GM12878 (cell line): ENCODE measurements around the gene ZYG11B. TPM values are rescaled to one million over a fixed set of nuclear protein-coding genes. Genes with fewer than 3 reads are reported as not detected.
A peak's percentile ranks its signal among the peaks of the same experiment; 100 is the strongest.

Experiments
- ATF7 ChIP-seq: fragments of 450-650 bp; IDR thresholded peaks from 2 replicates; pipeline ENCODE4 v1.6.1; 2016; ENCODE audit warnings: low read depth, mild to moderate bottlenecking
- BHLHE40 ChIP-seq, 2 experiments: fragments of 450-650 bp in 1 of 2; IDR thresholded peaks; 2 replicates each; pipeline ENCODE4 v1.6.1; 2011 to 2017; ENCODE audit warnings: low read depth in 2 of 2, borderline replicate concordance in 1 of 2, improper control_type of control experiment in 1 of 2, low read length in 1 of 2, mild to moderate bottlenecking in 1 of 2
- CHD4 ChIP-seq: fragments of 200-600 bp; sonication (generic); IDR thresholded peaks from 2 replicates; pipeline ENCODE4 v1.6.1; 2016; ENCODE audit warnings: mild to moderate bottlenecking
- ESRRA ChIP-seq: IDR thresholded peaks from 2 replicates; pipeline ENCODE4 v1.6.1; 2012; ENCODE audit warnings: mild to moderate bottlenecking, low read length, improper control_type of control experiment
- HDGF ChIP-seq: fragments of 450-650 bp; IDR thresholded peaks from 2 replicates; pipeline ENCODE4 v1.6.1; 2016; ENCODE audit warnings: antibody characterized with exemption
- RBBP5 ChIP-seq: fragments of 200-600 bp; sonication (generic); conservative IDR thresholded peaks from 2 replicates; pipeline ENCODE4 v1.6.1; 2016
- polyA plus RNA-seq, 11 experiments: library from polyadenylated mRNA; depleted of rRNA in 4 of 11; unstranded in 6 of 11; stranded (reverse) in 5 of 11; fragments of >200 nt; fragmentation: Nextera tagmentation in 4 of 11; fragmentation: Illumina TruSeq in 1 of 11; extraction: Ambion mirVana in 4 of 11; extraction: Trizol in 1 of 11; gene quantifications; 1 replicate in 1 of 11; 2 replicates in 10 of 11; pipeline versions ENCODE4 v1.2.1 to v1.2.3, GENCODE V29; 2011 to 2016; ENCODE audit warnings: inconsistent platforms in 2 of 11, missing spikeins in 2 of 11, low read depth in 1 of 11
- total RNA-seq, 4 experiments: library from RNA; depleted of rRNA in 3 of 4; stranded (reverse); fragments of >200 nt in 3 of 4; fragmentation: Illumina TruSeq in 1 of 4; extraction: Trizol in 1 of 4; gene quantifications; 2 replicates each; pipeline versions ENCODE4 v1.2.1 to v1.2.3, GENCODE V29; 2013 to 2021
- TF ChIP-seq, protein P1 (sequence below): IDR thresholded peaks from 2 replicates; pipeline ENCODE4 v1.6.1; 2011; ENCODE audit warnings: mild to moderate bottlenecking, low read depth, low read length, moderate library complexity; ENCODE audit not compliant: insufficient replicate concordance
- TF ChIP-seq, protein P2 (sequence below): IDR thresholded peaks from 2 replicates; pipeline ENCODE4 v1.6.1; 2012; ENCODE audit warnings: low read length, inconsistent platforms
- TF ChIP-seq, protein P3 (sequence below): fragments of 450-650 bp; formaldehyde crosslinking; IDR thresholded peaks from 2 replicates; pipeline ENCODE4 v1.4.0; 2020; ENCODE audit warnings: mild to moderate bottlenecking, moderate library complexity
- TF ChIP-seq, protein P4 (sequence below): fragments of 450-650 bp; IDR thresholded peaks from 2 replicates; pipeline ENCODE4 v1.6.1; 2017; ENCODE audit warnings: borderline replicate concordance
- TF ChIP-seq, protein P5 (sequence below): fragments of 450-650 bp; IDR thresholded peaks from 2 replicates; pipeline ENCODE4 v1.6.1; 2016; ENCODE audit warnings: mild to moderate bottlenecking
- TF ChIP-seq, protein P6 (sequence below): fragments of 450-650 bp; IDR thresholded peaks from 2 replicates; pipeline ENCODE4 v1.6.1; 2016; ENCODE audit warnings: mild to moderate bottlenecking, moderate library complexity, borderline replicate concordance
- TF ChIP-seq, protein P7 (sequence below): IDR thresholded peaks from 2 replicates; pipeline ENCODE4 v1.6.1; 2011; ENCODE audit warnings: borderline replicate concordance, low read depth, mild to moderate bottlenecking, moderate library complexity, low read length; ENCODE audit not compliant: insufficient read depth, poor library complexity, severe bottlenecking

The ZYG11B gene
- total and polyA plus RNA-seq, 10 of the 15 experiments (the other 5 are each of a cell fraction or from before 2014, with no cell fraction given) = 1.8 to 8.5 (median 5.3) TPM

DNA sequence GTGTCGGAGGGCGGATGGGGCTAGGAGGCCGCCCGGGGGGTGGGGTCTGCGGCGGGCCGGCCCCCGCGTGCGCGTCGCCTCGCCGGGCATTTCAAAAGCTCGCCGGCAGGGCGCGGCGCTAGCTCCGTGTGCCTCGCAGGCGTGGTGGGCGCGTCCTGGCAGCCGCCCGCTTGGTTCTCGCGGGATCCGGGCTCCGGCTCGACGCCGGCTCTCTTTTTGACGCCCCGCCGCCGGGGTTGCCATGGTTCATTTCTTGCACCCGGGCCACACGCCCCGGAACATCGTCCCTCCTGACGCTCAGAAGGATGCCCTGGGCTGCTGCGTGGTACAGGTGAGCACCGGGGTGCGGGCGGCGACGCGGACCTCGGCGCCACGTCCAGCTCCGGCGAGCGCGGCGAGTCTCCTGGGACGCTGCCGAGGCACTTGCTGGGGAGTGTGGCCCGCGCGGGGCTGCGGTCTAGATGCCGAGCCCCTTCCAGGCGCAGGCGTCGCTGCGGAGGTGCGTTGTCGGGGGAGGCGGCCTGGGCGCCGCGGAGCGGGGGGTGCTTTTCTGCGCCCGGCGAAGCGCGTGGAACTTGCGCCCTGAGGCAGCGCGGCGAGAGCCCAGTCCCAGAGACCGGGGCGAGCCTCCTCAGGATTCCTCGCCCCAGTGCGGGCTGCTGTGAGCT lies 116.5 kb downstream of the ZYG11B start, which contains the start of gene ZYG11A (continued):
- TF ChIP-seq, protein P1, sequence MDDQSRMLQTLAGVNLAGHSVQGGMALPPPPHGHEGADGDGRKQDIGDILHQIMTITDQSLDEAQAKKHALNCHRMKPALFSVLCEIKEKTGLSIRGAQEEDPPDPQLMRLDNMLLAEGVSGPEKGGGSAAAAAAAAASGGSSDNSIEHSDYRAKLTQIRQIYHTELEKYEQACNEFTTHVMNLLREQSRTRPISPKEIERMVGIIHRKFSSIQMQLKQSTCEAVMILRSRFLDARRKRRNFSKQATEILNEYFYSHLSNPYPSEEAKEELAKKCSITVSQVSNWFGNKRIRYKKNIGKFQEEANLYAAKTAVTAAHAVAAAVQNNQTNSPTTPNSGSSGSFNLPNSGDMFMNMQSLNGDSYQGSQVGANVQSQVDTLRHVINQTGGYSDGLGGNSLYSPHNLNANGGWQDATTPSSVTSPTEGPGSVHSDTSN = no peak
- TF ChIP-seq ATF7 = no peak
- peak; percentile 76 to 91; a peak in 3 of 4 replicates for TF ChIP-seq BHLHE40 (IDR thresholded peaks at IDR 0.05; ENCODE audit: borderline replicate concordance in 1 of 2, low read depth in 2 of 2, low read length in 1 of 2)
- TF ChIP-seq CHD4 = no peak
- TF ChIP-seq, protein P2, sequence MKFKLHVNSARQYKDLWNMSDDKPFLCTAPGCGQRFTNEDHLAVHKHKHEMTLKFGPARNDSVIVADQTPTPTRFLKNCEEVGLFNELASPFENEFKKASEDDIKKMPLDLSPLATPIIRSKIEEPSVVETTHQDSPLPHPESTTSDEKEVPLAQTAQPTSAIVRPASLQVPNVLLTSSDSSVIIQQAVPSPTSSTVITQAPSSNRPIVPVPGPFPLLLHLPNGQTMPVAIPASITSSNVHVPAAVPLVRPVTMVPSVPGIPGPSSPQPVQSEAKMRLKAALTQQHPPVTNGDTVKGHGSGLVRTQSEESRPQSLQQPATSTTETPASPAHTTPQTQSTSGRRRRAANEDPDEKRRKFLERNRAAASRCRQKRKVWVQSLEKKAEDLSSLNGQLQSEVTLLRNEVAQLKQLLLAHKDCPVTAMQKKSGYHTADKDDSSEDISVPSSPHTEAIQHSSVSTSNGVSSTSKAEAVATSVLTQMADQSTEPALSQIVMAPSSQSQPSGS = no peak
- no peak for TF ChIP-seq RBBP5
- TF ChIP-seq, protein P3, sequence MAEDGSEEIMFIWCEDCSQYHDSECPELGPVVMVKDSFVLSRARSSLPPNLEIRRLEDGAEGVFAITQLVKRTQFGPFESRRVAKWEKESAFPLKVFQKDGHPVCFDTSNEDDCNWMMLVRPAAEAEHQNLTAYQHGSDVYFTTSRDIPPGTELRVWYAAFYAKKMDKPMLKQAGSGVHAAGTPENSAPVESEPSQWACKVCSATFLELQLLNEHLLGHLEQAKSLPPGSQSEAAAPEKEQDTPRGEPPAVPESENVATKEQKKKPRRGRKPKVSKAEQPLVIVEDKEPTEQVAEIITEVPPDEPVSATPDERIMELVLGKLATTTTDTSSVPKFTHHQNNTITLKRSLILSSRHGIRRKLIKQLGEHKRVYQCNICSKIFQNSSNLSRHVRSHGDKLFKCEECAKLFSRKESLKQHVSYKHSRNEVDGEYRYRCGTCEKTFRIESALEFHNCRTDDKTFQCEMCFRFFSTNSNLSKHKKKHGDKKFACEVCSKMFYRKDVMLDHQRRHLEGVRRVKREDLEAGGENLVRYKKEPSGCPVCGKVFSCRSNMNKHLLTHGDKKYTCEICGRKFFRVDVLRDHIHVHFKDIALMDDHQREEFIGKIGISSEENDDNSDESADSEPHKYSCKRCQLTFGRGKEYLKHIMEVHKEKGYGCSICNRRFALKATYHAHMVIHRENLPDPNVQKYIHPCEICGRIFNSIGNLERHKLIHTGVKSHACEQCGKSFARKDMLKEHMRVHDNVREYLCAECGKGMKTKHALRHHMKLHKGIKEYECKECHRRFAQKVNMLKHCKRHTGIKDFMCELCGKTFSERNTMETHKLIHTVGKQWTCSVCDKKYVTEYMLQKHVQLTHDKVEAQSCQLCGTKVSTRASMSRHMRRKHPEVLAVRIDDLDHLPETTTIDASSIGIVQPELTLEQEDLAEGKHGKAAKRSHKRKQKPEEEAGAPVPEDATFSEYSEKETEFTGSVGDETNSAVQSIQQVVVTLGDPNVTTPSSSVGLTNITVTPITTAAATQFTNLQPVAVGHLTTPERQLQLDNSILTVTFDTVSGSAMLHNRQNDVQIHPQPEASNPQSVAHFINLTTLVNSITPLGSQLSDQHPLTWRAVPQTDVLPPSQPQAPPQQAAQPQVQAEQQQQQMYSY = no peak
- TF ChIP-seq ESRRA = 0 out of 2 replicates have a peak, but pooled peaks have one; percentile 22
- TF ChIP-seq HDGF = no peak
- TF ChIP-seq, protein P4, sequence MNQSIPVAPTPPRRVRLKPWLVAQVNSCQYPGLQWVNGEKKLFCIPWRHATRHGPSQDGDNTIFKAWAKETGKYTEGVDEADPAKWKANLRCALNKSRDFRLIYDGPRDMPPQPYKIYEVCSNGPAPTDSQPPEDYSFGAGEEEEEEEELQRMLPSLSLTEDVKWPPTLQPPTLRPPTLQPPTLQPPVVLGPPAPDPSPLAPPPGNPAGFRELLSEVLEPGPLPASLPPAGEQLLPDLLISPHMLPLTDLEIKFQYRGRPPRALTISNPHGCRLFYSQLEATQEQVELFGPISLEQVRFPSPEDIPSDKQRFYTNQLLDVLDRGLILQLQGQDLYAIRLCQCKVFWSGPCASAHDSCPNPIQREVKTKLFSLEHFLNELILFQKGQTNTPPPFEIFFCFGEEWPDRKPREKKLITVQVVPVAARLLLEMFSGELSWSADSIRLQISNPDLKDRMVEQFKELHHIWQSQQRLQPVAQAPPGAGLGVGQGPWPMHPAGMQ = peak; percentile 53; the same call in 1 of the 2 replicates
- TF ChIP-seq, protein P5, sequence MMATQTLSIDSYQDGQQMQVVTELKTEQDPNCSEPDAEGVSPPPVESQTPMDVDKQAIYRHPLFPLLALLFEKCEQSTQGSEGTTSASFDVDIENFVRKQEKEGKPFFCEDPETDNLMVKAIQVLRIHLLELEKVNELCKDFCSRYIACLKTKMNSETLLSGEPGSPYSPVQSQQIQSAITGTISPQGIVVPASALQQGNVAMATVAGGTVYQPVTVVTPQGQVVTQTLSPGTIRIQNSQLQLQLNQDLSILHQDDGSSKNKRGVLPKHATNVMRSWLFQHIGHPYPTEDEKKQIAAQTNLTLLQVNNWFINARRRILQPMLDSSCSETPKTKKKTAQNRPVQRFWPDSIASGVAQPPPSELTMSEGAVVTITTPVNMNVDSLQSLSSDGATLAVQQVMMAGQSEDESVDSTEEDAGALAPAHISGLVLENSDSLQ = 0 out of 2 replicates have a peak, but pooled peaks have one; percentile 51
- TF ChIP-seq, protein P6, sequence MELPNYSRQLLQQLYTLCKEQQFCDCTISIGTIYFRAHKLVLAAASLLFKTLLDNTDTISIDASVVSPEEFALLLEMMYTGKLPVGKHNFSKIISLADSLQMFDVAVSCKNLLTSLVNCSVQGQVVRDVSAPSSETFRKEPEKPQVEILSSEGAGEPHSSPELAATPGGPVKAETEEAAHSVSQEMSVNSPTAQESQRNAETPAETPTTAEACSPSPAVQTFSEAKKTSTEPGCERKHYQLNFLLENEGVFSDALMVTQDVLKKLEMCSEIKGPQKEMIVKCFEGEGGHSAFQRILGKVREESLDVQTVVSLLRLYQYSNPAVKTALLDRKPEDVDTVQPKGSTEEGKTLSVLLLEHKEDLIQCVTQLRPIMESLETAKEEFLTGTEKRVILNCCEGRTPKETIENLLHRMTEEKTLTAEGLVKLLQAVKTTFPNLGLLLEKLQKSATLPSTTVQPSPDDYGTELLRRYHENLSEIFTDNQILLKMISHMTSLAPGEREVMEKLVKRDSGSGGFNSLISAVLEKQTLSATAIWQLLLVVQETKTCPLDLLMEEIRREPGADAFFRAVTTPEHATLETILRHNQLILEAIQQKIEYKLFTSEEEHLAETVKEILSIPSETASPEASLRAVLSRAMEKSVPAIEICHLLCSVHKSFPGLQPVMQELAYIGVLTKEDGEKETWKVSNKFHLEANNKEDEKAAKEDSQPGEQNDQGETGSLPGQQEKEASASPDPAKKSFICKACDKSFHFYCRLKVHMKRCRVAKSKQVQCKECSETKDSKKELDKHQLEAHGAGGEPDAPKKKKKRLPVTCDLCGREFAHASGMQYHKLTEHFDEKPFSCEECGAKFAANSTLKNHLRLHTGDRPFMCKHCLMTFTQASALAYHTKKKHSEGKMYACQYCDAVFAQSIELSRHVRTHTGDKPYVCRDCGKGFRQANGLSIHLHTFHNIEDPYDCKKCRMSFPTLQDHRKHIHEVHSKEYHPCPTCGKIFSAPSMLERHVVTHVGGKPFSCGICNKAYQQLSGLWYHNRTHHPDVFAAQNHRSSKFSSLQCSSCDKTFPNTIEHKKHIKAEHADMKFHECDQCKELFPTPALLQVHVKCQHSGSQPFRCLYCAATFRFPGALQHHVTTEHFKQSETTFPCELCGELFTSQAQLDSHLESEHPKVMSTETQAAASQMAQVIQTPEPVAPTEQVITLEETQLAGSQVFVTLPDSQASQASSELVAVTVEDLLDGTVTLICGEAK = no peak
- TF ChIP-seq, protein P7, sequence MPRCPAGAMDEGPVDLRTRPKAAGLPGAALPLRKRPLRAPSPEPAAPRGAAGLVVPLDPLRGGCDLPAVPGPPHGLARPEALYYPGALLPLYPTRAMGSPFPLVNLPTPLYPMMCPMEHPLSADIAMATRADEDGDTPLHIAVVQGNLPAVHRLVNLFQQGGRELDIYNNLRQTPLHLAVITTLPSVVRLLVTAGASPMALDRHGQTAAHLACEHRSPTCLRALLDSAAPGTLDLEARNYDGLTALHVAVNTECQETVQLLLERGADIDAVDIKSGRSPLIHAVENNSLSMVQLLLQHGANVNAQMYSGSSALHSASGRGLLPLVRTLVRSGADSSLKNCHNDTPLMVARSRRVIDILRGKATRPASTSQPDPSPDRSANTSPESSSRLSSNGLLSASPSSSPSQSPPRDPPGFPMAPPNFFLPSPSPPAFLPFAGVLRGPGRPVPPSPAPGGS = no peak
